Activated naive CD4-positive, alpha-beta T cell treated with anti-CD3 and anti-CD28 coated beads, Interleukin-2, amount 10 ng/mL, durations not matched to agents 7 days and 5 days (primary cell): ENCODE measurements around the gene DCAF16.

Source experiments
- CTCF ChIA-PET: fragments of 350-600 bp; sonication (Branson Sonifier 250); formaldehyde crosslinking; loops from one replicate; lab custom pipeline; 2021; ENCODE audit warnings: antibody characterized with exemption; lab: Charles Lee
- DNase-seq: peaks from one replicate; pipeline ENCODE4 v3.0.0-alpha.2; 2020
- H3K27ac Mint-ChIP-seq: one replicate; pipeline ENCODE4 v1.8.0; 2021; ENCODE audit warnings: mild to moderate bottlenecking, moderate library complexity, mixed read lengths
- H3K27me3 Mint-ChIP-seq: one replicate; pipeline ENCODE4 v1.8.0; 2021; ENCODE audit warnings: mild to moderate bottlenecking, mixed read lengths
- H3K36me3 Mint-ChIP-seq: one replicate; pipeline ENCODE4 v1.8.0; 2021; ENCODE audit warnings: mixed read lengths
- H3K4me1 Mint-ChIP-seq: one replicate; pipeline ENCODE4 v1.8.0; 2021; ENCODE audit warnings: mixed read lengths
- H3K4me3 Mint-ChIP-seq: one replicate; pipeline ENCODE4 v1.8.0; 2021; ENCODE audit warnings: mild to moderate bottlenecking, moderate library complexity, mixed read lengths
- H3K9me3 Mint-ChIP-seq: one replicate; pipeline ENCODE4 v1.8.0; 2021; ENCODE audit warnings: mixed read lengths

The DCAF16 gene

DNA sequence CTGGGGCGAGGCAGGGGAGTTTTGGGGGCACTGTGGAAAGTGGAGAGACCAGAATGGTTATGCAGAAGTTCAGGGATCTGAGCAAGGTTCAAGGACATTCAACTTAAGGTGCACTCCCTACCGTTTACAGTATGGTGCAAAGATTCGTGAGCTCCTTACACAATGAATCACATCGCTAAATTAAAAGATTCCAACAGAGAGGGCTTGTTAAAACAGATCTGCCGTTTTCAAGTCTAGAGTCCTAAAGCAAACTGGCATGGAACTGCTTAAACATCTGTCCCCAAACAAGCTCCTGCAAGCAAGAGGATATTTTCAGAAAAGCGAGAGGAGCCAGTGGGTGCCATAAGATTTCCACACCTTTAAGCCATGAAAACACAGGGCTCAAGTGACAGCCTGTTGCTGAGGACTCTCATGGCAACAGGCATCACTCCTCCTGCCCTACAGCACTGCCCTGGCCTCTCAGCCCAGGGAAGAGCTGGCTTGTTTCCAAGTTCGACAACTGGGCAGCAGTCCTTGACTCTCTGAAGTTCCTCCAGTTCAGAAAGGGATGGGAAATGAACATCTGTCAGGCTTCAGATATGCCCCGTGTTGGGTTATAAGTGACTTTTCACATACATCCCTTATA, 39.2 kb downstream of the DCAF16 start:
- CTCF ChIA-PET, result no interaction called here
- no peak overlapping the region for H3K27ac Mint-ChIP-seq
- DNase-seq, result no peak
- H3K9me3 Mint-ChIP-seq, result no peaks in the 10 kb centered on the region
- no peaks in the 10 kb centered on the region for H3K36me3 Mint-ChIP-seq
- peaks cover 11% of the 10 kb centered on the region for H3K27me3 Mint-ChIP-seq
- H3K4me1 Mint-ChIP-seq, result no peaks in the 10 kb centered on the region
- no peak overlapping the region for H3K4me3 Mint-ChIP-seq

DNA sequence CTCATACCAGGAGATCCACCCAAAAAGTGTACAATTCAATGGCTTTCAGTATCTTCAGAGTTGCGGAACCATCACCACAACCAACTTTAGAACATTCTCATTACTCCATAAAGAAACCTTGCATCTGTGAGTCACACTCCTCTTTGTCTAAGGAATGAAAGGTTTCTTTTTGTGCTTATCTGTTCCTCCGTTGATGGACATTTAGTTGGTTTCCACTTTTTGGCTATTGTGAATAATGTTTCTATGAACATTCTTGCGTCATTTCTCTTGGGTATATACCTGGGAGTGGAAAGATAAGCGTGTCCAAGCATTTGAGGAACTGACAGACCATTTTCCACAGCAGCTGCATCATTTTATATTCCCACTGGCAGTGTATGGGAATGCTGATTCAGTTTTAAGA, 39.7 kb downstream of the DCAF16 start:
- CTCF ChIA-PET, result no interaction called here
- H3K27ac Mint-ChIP-seq, result no peak overlapping the region
- peaks cover 4% of the 10 kb centered on the region for H3K9me3 Mint-ChIP-seq
- H3K4me1 Mint-ChIP-seq, result peaks cover under 1% of the 10 kb centered on the region
- peaks cover 12% of the 10 kb centered on the region for H3K27me3 Mint-ChIP-seq
- H3K36me3 Mint-ChIP-seq, result no peaks in the 10 kb centered on the region
- no peak for DNase-seq
- no peak overlapping the region for H3K4me3 Mint-ChIP-seq

DNA sequence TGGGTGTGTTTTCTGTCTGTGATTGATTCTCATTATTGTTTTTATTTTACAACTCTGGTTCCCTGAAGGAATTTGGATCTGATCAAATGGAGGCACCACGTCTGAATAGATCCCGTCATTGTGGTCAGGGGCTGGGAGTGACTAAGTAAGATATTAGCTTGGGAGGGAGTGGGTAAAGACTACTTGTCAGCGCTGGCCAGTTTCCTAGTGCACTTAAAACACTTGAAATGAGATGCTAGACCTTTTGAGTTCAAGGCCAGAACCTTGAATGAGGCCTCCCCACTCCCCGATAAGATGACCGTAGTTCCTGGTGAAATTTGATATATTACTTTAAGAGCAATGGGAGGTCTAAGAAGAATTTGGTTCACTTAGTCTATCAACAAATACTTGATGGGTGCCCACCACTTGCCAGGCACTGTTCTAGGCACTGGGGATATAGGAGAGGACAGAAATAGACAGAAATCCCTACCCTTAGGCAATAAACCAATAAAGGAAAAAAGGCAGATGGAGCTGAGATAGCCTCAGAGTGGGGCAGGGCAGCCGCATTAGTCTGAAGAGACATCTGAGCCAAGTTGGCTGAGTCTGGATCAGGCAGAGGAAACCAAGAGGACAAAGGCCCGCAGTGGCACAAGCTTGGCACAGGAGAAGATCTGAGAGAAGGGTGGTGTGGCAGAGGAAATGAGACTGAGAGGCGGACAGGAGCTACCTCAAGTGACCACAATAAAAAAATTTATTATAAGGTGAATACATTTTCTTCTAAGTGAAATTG, 41.0 kb downstream of the DCAF16 start:
- peaks cover 4% of the 10 kb centered on the region for H3K4me1 Mint-ChIP-seq
- CTCF ChIA-PET, result no interaction called here
- H3K27me3 Mint-ChIP-seq, result peaks cover 14% of the 10 kb centered on the region
- H3K9me3 Mint-ChIP-seq, result peaks cover 5% of the 10 kb centered on the region
- H3K4me3 Mint-ChIP-seq, result no peak overlapping the region
- H3K36me3 Mint-ChIP-seq, result no peaks in the 10 kb centered on the region
- no peak for DNase-seq
- H3K27ac Mint-ChIP-seq, result no peak overlapping the region

DNA sequence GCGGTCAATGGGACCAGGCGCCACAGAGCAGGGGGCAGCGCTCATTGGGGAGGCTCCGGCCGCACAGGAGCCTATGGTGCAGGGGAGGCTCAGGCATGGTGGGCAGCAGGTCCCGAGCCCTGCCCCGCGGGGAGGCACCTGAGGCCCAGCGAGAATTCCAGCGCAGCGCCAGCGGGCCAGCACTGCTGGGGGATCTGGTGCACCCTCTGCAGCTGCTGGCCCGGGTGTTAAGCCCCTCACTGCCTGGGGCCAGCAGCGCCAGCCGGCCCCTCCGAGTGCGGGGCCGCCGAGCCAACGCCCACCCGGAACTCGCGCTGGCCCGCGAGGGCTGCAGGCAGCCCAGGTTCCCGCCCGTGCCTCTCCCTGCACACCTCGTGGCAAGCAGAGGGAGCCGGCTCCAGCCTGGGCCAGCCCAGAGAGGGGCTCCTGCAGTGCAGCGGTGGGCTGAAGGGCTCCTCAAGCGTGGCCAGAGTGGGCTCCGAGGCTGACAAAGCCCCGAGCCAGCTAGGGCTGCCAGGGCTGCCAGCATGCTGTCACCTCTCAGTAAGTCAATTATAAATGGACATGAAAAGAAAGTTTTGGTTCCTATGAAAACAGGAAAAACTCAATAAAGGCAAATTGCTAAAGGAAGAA, 43.6 kb downstream of the DCAF16 start:
- Mint-ChIP-seq H3K4me1 (peaks cover 4% of the 10 kb centered on the region), H3K27ac (no peak overlapping the region), H3K27me3 (peaks cover 6% of the 10 kb centered on the region), H3K9me3 (peaks cover 5% of the 10 kb centered on the region), H3K4me3 (no peak overlapping the region), H3K36me3 (no peaks in the 10 kb centered on the region)
- CTCF ChIA-PET, result no interaction called here
- DNase-seq, result no peak

DNA sequence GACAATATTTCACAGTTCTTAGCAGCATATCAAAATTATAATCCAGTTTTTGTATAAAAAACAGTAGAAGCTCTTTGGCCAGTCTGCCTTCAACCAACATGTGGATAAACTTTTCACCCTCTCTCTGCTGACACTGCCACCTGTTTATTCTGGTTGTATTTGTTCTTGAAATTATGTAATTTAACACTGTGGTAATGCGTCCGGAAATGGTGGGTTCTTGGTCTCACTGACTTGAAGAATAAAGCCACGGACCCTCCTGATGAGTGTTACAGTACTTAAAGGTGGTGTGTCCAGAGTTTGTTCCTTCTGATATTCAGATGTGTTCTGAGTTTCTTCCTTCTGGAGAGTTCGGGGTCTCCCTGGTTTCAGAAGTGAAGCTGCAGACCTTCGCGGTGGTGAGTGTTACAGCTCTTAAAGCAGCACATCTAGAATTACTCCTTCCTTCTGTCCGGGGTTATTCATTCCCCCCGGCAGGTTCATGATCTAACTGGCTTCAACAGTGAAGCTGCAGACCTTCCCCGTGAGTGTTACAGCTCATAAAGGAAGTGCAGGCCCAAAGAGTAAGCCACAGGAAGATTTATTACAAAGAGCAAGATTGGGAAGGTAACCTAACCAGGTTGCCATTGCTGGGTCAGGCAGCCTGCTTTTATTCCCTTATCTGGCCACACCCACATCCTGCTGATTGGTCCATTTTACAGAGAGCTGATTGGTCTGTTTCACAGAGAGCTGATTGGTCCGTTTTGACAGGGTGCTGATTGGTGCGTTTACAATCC, 44.9 kb downstream of the DCAF16 start:
- Mint-ChIP-seq H3K27me3 (peaks cover 6% of the 10 kb centered on the region), H3K27ac (peak overlapping the region; percentile 20), H3K4me1 (peaks cover 4% of the 10 kb centered on the region), H3K4me3 (no peak overlapping the region), H3K9me3 (peaks cover 5% of the 10 kb centered on the region), H3K36me3 (no peaks in the 10 kb centered on the region)
- DNase-seq, result no peak
- CTCF ChIA-PET, result no interaction called here

DNA sequence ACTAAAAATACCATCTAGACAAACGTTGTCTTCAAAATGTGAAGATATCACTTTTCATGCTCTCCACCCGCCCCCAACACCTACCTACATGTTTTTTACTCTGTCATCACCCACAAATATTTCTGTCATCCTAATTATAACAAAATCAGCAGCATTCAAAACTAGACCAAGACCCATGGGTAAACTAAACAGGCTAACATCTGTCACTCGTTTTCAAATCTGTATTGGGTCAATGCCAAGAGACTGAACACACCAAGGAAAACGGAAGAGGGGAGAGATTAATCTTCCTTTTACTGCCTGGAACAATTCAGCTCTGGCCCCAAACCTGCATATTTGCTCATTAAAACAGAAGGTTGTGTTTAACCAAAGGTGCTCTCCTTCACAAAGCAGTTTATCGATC, 46.6 kb downstream of the DCAF16 start:
- CTCF ChIA-PET, result interaction anchor here (0.6 kb wide), 1 partner anchor 217 kb away, joined by 3 read pairs; no protein-coding TSS in a partner anchor
- H3K27ac Mint-ChIP-seq, result no peak overlapping the region
- no peak for DNase-seq
- peaks cover 5% of the 10 kb centered on the region for H3K9me3 Mint-ChIP-seq
- peaks cover 4% of the 10 kb centered on the region for H3K4me1 Mint-ChIP-seq
- H3K27me3 Mint-ChIP-seq, result peaks cover 6% of the 10 kb centered on the region
- no peak overlapping the region for H3K4me3 Mint-ChIP-seq
- no peaks in the 10 kb centered on the region for H3K36me3 Mint-ChIP-seq

DNA sequence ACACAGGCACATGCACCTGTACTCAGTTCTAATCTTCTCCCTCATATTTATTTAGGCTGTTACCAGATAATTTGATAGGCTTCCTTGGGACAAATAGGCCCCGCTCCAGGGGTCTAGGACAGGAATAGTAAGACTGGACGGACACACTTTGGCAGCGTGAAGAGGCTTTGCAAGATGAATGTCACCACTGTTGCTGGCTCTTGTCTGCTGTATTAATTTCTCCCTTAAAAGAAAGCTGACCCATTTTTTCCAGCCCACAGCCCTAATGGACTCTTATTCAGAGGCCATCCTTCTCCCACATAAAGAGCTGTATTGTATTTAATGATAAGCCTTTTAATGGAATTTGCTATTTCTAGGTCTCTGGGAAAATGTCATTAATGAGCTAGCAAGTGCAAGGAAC, 47.1 kb downstream of the DCAF16 start:
- H3K4me1 Mint-ChIP-seq, result peaks cover 4% of the 10 kb centered on the region
- H3K27me3 Mint-ChIP-seq, result peaks cover 6% of the 10 kb centered on the region
- H3K9me3 Mint-ChIP-seq, result peaks cover 5% of the 10 kb centered on the region
- CTCF ChIA-PET, result interaction anchor here (0.9 to 1.3 kb wide), 3 partner anchors 16 to 214 kb away, joined by 3 to 4 read pairs (median 3); no protein-coding TSS in a partner anchor
- no peaks in the 10 kb centered on the region for H3K36me3 Mint-ChIP-seq
- no peak overlapping the region for H3K27ac Mint-ChIP-seq
- H3K4me3 Mint-ChIP-seq, result no peak overlapping the region
- DNase-seq, result no peak

DNA sequence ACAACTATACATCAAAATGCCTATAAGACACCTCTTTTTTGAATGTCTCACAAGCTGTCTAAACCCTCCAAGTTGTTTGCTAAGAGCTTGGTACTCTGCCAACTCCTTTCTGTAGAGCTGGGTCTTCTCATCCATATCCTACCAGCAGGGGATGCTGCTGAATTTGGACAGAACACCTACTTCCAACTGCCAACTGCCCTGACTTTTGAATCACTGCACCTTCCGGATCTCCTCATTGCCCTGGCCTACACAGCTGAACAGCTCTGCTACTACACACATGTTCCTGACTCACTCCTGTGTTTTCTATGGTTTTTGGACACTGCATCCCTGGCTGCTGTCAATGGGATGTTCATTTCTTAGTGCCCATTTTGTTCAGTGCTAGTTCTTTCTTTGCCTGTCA, 47.8 kb downstream of the DCAF16 start:
- H3K9me3 Mint-ChIP-seq, result peaks cover 5% of the 10 kb centered on the region
- no peak overlapping the region for H3K4me3 Mint-ChIP-seq
- H3K4me1 Mint-ChIP-seq, result peaks cover 4% of the 10 kb centered on the region
- H3K36me3 Mint-ChIP-seq, result no peaks in the 10 kb centered on the region
- H3K27ac Mint-ChIP-seq, result no peak overlapping the region
- H3K27me3 Mint-ChIP-seq, result peaks cover 3% of the 10 kb centered on the region
- no peak for DNase-seq
- CTCF ChIA-PET, result interaction anchor here (0.9 to 1.3 kb wide), 4 partner anchors 15 to 214 kb away, joined by 3 to 4 read pairs (median 4); no protein-coding TSS in a partner anchor

DNA sequence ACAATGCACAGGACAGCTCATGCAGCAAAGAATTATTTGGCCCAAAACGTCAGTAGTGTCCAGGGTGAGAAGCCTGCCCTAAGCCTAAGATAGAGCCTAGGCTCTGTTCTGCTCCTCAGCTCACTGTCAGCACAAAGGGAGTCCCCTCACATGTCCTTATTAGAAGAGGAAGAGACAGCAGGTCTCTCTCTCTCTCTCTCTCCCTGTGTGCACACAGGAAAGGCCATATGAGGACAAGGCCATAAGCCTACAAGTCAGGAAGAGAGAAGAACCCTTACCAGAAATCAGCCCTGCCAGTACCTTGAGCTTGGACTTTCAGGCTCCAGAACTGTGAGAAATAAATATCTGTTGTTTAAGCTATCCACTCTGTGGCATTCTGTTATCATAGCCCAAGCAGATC, 49.5 kb downstream of the DCAF16 start:
- peaks cover 7% of the 10 kb centered on the region for H3K27me3 Mint-ChIP-seq
- CTCF ChIA-PET, result interaction anchor here (0.6 kb wide), 1 partner anchor 665 kb away, joined by 3 read pairs; no protein-coding TSS in a partner anchor
- peaks cover 3% of the 10 kb centered on the region for H3K9me3 Mint-ChIP-seq
- no peak for DNase-seq
- no peaks in the 10 kb centered on the region for H3K36me3 Mint-ChIP-seq
- H3K4me1 Mint-ChIP-seq, result peaks cover 4% of the 10 kb centered on the region
- H3K27ac Mint-ChIP-seq, result no peak overlapping the region
- no peak overlapping the region for H3K4me3 Mint-ChIP-seq

DNA sequence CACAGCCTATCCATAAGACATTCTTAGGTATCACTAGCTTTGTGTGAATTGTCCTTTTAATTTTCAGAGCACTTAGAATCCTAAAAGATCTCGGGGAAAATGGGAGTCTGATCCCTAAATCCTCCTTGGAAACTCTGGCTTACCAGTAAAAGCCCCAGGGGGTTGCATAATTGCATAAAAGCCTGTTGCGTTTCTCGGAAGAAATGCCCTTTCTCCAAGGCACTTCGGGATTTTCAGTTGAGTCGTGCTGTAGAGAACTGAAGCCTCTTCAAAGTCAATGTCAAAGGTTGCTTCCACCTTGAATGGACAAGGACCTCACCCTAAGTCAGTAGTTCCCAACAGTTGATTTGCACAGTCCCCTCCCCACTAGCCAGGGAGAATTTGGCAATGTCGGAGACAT, 49.9 kb downstream of the DCAF16 start:
- DNase-seq, result no peak
- Mint-ChIP-seq H3K36me3 (no peaks in the 10 kb centered on the region), H3K27me3 (peaks cover 4% of the 10 kb centered on the region), H3K27ac (no peak overlapping the region), H3K9me3 (no peaks in the 10 kb centered on the region), H3K4me3 (no peak overlapping the region), H3K4me1 (peaks cover 1% of the 10 kb centered on the region)
- CTCF ChIA-PET, result no interaction called here

DNA sequence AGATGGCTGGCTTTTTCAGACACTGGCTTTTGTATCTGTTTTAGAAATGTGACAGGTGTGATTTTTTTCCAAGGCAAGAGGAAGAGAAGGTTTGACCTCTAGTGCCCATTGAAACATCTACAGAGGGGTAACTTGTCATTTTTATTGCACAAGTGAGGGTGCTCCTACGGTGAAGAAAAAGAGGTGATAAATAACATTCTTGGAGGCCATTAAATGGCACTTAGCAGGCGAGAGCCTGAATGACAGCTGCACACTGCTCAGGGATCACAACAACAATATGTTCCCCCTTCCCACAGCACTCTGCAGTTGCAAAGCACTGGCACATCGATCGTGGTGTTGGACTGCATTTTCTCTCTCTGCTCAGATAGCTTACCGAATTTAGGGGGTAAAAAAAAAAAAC, 52.1 kb downstream of the DCAF16 start:
- Mint-ChIP-seq H3K4me3 (no peak overlapping the region), H3K27me3 (peaks cover 4% of the 10 kb centered on the region), H3K9me3 (no peaks in the 10 kb centered on the region), H3K4me1 (no peaks in the 10 kb centered on the region), H3K27ac (no peak overlapping the region), H3K36me3 (no peaks in the 10 kb centered on the region)
- CTCF ChIA-PET, result no interaction called here
- no peak for DNase-seq

DNA sequence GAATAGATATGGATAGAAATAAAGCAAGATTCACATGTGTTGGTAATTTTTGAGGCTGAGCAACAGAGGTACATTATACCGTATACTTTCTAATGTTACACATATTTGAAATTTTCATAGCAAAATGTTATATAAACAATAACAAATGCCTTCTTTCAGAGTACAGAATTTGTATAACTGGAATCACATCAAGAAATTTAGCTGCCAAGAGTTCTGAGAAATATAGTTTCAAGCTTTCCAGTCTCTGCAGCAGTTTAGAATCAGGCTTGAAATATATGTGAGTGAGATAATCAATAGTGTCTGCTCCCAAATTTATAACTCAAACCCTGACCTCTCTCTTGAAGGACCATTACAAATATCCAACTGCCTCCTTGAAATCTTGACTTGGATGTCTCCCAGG, 52.9 kb downstream of the DCAF16 start:
- Mint-ChIP-seq H3K4me1 (no peaks in the 10 kb centered on the region), H3K9me3 (no peaks in the 10 kb centered on the region), H3K4me3 (no peak overlapping the region), H3K36me3 (no peaks in the 10 kb centered on the region), H3K27ac (no peak overlapping the region), H3K27me3 (peaks cover 8% of the 10 kb centered on the region)
- DNase-seq, result no peak
- CTCF ChIA-PET, result no interaction called here

DNA sequence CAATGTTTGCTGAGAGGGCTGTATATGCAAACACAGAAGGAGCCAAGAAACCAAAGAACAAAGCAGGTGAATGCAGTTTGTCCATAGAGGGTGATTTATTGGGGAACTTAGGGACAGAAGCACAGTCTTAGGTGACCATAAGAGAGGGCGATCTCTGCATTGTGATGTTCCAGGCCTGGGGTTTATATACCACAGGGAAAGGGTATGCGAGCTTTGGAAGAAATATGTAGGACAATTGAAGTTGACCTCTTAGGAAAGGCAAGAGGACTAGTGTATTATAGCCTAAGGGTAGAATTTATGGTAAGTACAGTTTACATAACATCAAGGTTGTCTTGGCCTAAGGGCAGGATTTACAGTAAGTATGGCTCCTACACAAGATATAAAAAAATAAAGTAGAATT, 56.9 kb downstream of the DCAF16 start:
- Mint-ChIP-seq H3K27ac (no peak overlapping the region), H3K9me3 (no peaks in the 10 kb centered on the region), H3K27me3 (peaks cover 8% of the 10 kb centered on the region), H3K36me3 (no peaks in the 10 kb centered on the region), H3K4me1 (no peaks in the 10 kb centered on the region), H3K4me3 (no peak overlapping the region)
- DNase-seq, result no peak
- CTCF ChIA-PET, result no interaction called here
